Vagina (tissue), 2 donors: Measurements from ENCODE around the gene DNASE1L1. TPM values are rescaled to one million over a fixed set of nuclear protein-coding genes. Genes with fewer than 3 reads are reported as not detected.

Experiments used
- DNase-seq, 2 donors: peaks; one replicate each; pipeline ENCODE4 v3.0.0-alpha.2; 2017; ENCODE audit errors: extremely low spot score in 2 of 2
- H3K27ac ChIP-seq: fragments of 200-600 bp; sonication (generic); one replicate; pipeline ENCODE4 v1.5.1; 2019
- H3K27me3 ChIP-seq: fragments of 200-600 bp; sonication (generic); one replicate; pipeline ENCODE4 v1.5.1; 2019
- H3K36me3 ChIP-seq, 2 donors: fragments of 200-600 bp; sonication (generic); one replicate each; pipeline ENCODE4 v1.5.1; 2017 to 2019
- H3K4me1 ChIP-seq: fragments of 200-600 bp; sonication (generic); one replicate; pipeline ENCODE4 v1.5.1; 2019
- H3K4me3 ChIP-seq, 2 donors: fragments of 200-600 bp; sonication (generic); 1 replicate in 1 of 2; 2 replicates in 1 of 2; pipeline ENCODE4 v1.5.1; 2016 to 2019
- H3K9me3 ChIP-seq: fragments of 200-600 bp; sonication (generic); one replicate; pipeline ENCODE4 v1.5.1; 2019
- POLR2A ChIP-seq, 2 donors: fragments of 450-650 bp; IDR thresholded peaks; one replicate each; pipeline ENCODE4 v1.6.1; 2017; ENCODE audit warnings: antibody characterized with exemption in 2 of 2, mild to moderate bottlenecking in 2 of 2, moderate library complexity in 2 of 2
- POLR2AphosphoS5 ChIP-seq, 2 donors: sonication (generic); formaldehyde crosslinking; IDR thresholded peaks; one replicate each; pipeline ENCODE4 v1.9.0; 2017; ENCODE audit warnings: antibody characterized with exemption in 2 of 2, mild to moderate bottlenecking in 2 of 2, low read depth in 1 of 2; ENCODE audit not compliant: insufficient read depth in 1 of 2
- intact Hi-C: fragments of 100-400 bp; cut with DNase I; formaldehyde crosslinking; loops from one replicate; pipeline ENCODE4 v1.15.1; 2023
- total RNA-seq: library from RNA; depleted of rRNA; stranded (reverse); fragments of >200 nt; gene quantifications from one replicate; pipeline ENCODE4 v1.2.3, GENCODE V29; 2016
- TF ChIP-seq, protein P1 (sequence below), 3 experiments: fragments of 450-650 bp in 2 of 3; fragments of 200-600 bp in 1 of 3; sonication (generic) in 1 of 3; IDR thresholded peaks; one replicate each; pipeline ENCODE4 v1.5.1; 2017 to 2019; ENCODE audit warnings: antibody characterized with exemption in 3 of 3, mild to moderate bottlenecking in 2 of 3, moderate library complexity in 2 of 3

Gene DNASE1L1
- total RNA-seq, 1 donor from 2014 or later, result 52.1 TPM

DNA sequence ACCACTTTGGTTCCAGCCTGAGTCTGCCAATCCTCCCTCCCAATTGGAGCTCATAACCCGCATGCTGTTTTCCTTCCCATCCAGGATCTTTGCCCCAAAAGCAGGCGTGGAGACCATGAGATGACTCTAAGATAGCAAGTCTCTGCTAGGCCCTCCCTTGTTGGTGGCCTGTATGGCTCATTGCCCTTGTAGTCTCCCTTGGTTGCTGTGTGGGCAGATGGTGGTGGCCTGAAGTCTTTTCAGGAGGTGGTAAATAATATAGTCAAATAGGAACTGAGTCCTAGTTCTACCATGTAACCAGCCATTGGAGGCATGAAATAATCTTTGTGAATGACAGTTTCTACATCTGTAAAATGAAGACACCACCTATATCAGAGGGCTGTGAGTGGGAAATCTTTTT lies 20.7 kb upstream of the DNASE1L1 start:
- no peaks in the 10 kb centered on the region for H3K9me3 ChIP-seq
- H3K27me3 ChIP-seq, result no peaks in the 10 kb centered on the region
- H3K4me1 ChIP-seq, result peaks cover 6% of the 10 kb centered on the region
- H3K4me3 ChIP-seq, result peak overlapping the region; percentile 48 to 77
- H3K36me3 ChIP-seq, result peaks cover 0 to 4% of the 10 kb centered on the region in 2 donors
- intact Hi-C loops, result no loop called here
- TF ChIP-seq POLR2AphosphoS5 (IDR thresholded peaks at IDR 0.05; ENCODE audit: insufficient read depth in 1 of 2, low read depth in 1 of 2) (no peak), POLR2A (IDR thresholded peaks at IDR 0.05) (no peak)
- TF ChIP-seq, protein P1, sequence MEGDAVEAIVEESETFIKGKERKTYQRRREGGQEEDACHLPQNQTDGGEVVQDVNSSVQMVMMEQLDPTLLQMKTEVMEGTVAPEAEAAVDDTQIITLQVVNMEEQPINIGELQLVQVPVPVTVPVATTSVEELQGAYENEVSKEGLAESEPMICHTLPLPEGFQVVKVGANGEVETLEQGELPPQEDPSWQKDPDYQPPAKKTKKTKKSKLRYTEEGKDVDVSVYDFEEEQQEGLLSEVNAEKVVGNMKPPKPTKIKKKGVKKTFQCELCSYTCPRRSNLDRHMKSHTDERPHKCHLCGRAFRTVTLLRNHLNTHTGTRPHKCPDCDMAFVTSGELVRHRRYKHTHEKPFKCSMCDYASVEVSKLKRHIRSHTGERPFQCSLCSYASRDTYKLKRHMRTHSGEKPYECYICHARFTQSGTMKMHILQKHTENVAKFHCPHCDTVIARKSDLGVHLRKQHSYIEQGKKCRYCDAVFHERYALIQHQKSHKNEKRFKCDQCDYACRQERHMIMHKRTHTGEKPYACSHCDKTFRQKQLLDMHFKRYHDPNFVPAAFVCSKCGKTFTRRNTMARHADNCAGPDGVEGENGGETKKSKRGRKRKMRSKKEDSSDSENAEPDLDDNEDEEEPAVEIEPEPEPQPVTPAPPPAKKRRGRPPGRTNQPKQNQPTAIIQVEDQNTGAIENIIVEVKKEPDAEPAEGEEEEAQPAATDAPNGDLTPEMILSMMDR (IDR thresholded peaks at IDR 0.05), result no peak
- no peak overlapping the region for H3K27ac ChIP-seq
- no peak for DNase-seq

DNA sequence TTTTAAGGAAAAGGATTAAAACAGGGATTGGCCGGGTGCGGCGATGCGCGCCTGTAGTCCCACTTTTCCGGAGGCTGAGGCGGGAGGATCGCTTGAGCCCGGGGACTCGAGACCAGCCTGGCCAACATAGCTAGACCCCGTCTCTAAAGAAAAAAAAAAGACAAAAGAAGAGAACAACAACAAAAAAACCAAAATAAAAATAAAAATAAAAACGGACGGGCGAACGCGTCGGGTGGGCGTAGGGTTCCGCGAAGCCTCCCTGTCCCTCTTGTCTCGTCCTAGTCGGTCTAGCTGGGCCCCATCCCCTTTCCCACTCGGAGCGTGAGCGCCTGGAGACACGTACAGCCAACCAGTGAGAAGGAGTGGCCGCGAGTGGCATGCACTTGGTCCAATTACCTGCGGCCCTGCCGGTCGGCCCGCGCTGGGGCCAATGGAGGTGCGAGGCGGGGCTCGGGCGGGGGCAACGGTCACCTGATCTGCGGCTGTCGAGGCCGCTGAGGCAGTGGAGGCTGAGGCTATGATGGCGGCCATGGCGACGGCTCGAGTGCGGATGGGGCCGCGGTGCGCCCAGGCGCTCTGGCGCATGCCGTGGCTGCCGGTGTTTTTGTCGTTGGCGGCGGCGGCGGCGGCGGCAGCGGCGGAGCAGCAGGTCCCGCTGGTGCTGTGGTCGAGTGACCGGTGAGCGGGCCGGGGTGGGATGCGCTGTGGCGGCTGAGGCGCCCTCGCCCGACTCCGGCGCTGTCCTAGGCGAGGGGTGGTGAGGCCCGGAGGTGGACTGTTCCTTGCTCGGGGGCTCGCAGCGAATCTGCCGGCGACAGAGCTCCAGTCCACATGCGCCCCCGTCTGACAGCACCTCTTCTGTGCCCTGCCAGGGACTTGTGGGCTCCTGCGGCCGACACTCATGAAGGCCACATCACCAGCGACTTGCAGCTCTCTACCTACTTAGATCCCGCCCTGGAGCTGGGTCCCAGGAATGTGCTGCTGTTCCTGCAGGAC lies 19.4 kb upstream of the DNASE1L1 start, which contains the start of gene ATP6AP1:
Gene ATP6AP1 (plus strand): TSS at position 502 of the 996 bp plus-strand sequence. CDS start 16 bp downstream, at position 518.
- H3K27me3 ChIP-seq, result no peaks in the 10 kb centered on the region
- intact Hi-C loops, result no loop called here
- no peaks in the 10 kb centered on the region for H3K9me3 ChIP-seq
- H3K4me3 ChIP-seq, result peak within 1 kb of the TSS; percentile 48 to 77
- peaks cover 0 to 4% of the 10 kb centered on the region in 2 donors for H3K36me3 ChIP-seq
- DNase-seq, result no peak
- TF ChIP-seq POLR2A (IDR thresholded peaks at IDR 0.05) (peak in 1 of 2 donors; percentile 49), POLR2AphosphoS5 (IDR thresholded peaks at IDR 0.05; ENCODE audit: insufficient read depth in 1 of 2, low read depth in 1 of 2) (peak; percentile 82 to 84)
- TF ChIP-seq, protein P1 (IDR thresholded peaks at IDR 0.05), result no peak
- H3K4me1 ChIP-seq, result peaks cover 6% of the 10 kb centered on the region
- peak within 1 kb of the TSS; percentile 88 for H3K27ac ChIP-seq

DNA sequence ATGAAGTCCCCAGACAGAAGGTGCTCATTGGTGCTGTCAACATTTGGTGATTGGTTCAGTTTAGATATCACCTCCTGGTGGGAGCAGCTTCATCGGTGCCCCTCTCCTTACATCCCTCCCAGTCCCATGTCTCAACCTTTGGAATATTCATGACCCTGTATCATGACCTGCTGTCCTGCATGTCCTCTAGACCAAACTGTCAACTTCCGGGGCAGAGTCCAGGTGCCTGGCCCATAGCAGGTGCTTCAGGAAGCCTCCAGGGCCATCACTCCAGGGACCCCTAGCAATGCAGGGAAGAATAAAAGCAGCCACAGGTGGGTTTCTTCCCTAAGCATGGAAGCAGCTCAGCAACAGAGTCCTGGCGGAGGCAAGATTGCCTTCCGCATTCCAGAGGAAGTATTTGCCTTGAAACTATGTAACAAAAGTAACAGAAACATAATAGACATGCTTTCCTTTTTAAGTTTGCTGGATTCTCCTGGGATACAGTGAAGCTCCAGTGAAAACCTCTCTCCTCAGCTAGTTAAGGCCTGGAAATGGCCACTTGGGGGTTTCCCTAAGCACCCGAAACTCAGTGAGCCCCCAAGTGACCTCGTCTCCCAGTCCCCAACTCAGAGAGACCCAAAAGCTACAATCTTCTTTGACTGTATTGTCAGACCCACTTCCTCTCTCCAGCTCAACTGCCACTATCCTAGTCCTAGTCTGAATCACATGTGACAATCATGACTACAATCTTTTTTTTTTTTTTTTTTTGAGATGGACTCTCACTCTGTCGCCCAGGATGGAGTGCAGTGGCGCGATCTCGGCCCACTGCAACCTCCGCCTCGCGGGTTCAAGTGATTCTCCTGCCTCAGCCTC lies 18.1 kb upstream of the DNASE1L1 start:
- no peak for DNase-seq
- Histone ChIP-seq H3K27me3 (no peaks in the 10 kb centered on the region), H3K27ac (no peak overlapping the region), H3K4me3 (no peak overlapping the region), H3K36me3 (no peaks in the 10 kb centered on the region), H3K4me1 (peaks cover 6% of the 10 kb centered on the region), H3K9me3 (no peaks in the 10 kb centered on the region)
- TF ChIP-seq POLR2AphosphoS5 (IDR thresholded peaks at IDR 0.05; ENCODE audit: insufficient read depth in 1 of 2, low read depth in 1 of 2) (no peak), POLR2A (IDR thresholded peaks at IDR 0.05) (no peak)
- TF ChIP-seq, protein P1 (IDR thresholded peaks at IDR 0.05), result no peak
- intact Hi-C loops, result no loop called here

DNA sequence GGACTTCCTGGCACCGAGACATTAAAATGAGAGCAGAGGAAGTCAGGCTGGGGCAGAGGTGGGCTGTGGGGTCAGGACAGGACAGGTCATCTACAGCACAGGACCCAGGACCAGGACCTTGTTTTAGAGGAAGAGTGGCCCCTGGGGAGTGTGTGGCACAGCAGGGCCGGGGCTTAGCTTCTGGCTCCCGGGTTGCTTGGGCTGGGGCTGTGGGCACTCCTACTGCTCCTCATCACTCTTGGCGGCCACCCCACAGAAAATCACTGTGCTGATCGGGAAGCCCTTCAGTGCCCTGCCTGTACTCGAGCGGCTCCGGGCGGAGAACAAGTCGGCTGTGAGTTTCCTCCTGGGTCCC lies 11.3 kb upstream of the DNASE1L1 start:
- no peaks in the 10 kb centered on the region for H3K36me3 ChIP-seq
- no peak for DNase-seq
- no peaks in the 10 kb centered on the region for H3K9me3 ChIP-seq
- TF ChIP-seq, protein P1 (IDR thresholded peaks at IDR 0.05), result no peak
- no peak overlapping the region for H3K27ac ChIP-seq
- no peaks in the 10 kb centered on the region for H3K27me3 ChIP-seq
- no peaks in the 10 kb centered on the region for H3K4me1 ChIP-seq
- intact Hi-C loops, result no loop called here
- H3K4me3 ChIP-seq, result no peak overlapping the region
